Neural cell (in vitro differentiated cells): ENCODE results near the gene ZFY. TPM values are rescaled to one million over a fixed set of nuclear protein-coding genes. Genes with fewer than 3 reads are reported as not detected.

Experiments
- H2AFZ ChIP-seq: fragments of 200-600, 300-800 bp; sonication (generic), shearing (Covaris generic); 2 replicates; pipeline ENCODE4 v1.6.0; 2014; ENCODE audit warnings: low read depth, mild to moderate bottlenecking, antibody characterized with exemption, low read length, moderate library complexity
- H3F3A ChIP-seq: fragments of 200-600 bp; shearing (Covaris generic); 2 replicates; pipeline ENCODE4 v1.6.1; 2016; ENCODE audit warnings: mild to moderate bottlenecking, moderate library complexity, mixed read lengths, antibody characterized with exemption, low read length; ENCODE audit not compliant: insufficient read depth, poor library complexity, severe bottlenecking
- H3K27ac ChIP-seq: fragments of 200-600, 300-800 bp; sonication (generic), shearing (Covaris generic); 2 replicates; pipeline ENCODE4 v1.5.1; 2014; ENCODE audit warnings: mild to moderate bottlenecking, low read length, moderate library complexity
- H3K27me3 ChIP-seq: fragments of 300-800, 200-600 bp; sonication (generic), shearing (Covaris generic); 2 replicates; pipeline ENCODE4 v1.6.0; 2014; ENCODE audit warnings: mild to moderate bottlenecking, low read depth, low read length, moderate library complexity; ENCODE audit not compliant: insufficient read depth
- H3K36me3 ChIP-seq: fragments of 300-800, 200-600 bp; sonication (generic), shearing (Covaris generic); 2 replicates; pipeline ENCODE4 v1.5.1; 2014; ENCODE audit warnings: mild to moderate bottlenecking, antibody characterized with exemption, low read length, moderate library complexity; ENCODE audit not compliant: insufficient read depth
- H3K4me2 ChIP-seq: fragments of 300-800, 200-600 bp; sonication (generic), shearing (Covaris generic); 2 replicates; pipeline ENCODE4 v1.6.0; 2014; ENCODE audit warnings: mild to moderate bottlenecking, low read length
- H3K4me3 ChIP-seq: fragments of 300-800, 200-600 bp; sonication (generic), shearing (Covaris generic); 2 replicates; pipeline ENCODE4 v1.5.1; 2014; ENCODE audit warnings: mild to moderate bottlenecking, low read length, moderate library complexity
- H3K79me2 ChIP-seq: fragments of 200-600 bp; shearing (Covaris generic); replicated peaks from 2 replicates; pipeline ENCODE4 v1.6.0; 2014; ENCODE audit warnings: mild to moderate bottlenecking, low read length, moderate library complexity; ENCODE audit not compliant: insufficient read depth
- H3K9ac ChIP-seq: fragments of 300-800, 200-600 bp; sonication (generic), shearing (Covaris generic); 2 replicates; pipeline ENCODE4 v1.6.1; 2016; ENCODE audit warnings: mild to moderate bottlenecking, low read length, mixed read lengths
- H3K9me2 ChIP-seq: fragments of 200-600 bp; shearing (Covaris generic); 2 replicates; pipeline ENCODE4 v1.6.1; 2016; ENCODE audit warnings: mild to moderate bottlenecking, low read length, mixed read lengths; ENCODE audit not compliant: insufficient read depth
- H3K9me3 ChIP-seq: fragments of 200-600, 300-800 bp; sonication (generic), shearing (Covaris generic); 2 replicates; pipeline ENCODE4 v1.6.1; 2016; ENCODE audit warnings: mild to moderate bottlenecking, mixed run types, low read length, moderate library complexity, mixed read lengths
- H4K20me1 ChIP-seq: fragments of 200-600 bp; shearing (Covaris generic); 2 replicates; pipeline ENCODE4 v1.6.1; 2016; ENCODE audit warnings: mild to moderate bottlenecking, mixed run types; ENCODE audit not compliant: insufficient read depth
- EP300 ChIP-seq: fragments of 450-650 bp; conservative IDR thresholded peaks from 2 replicates; pipeline ENCODE4 v1.6.1; 2014; ENCODE audit warnings: antibody characterized with exemption, mild to moderate bottlenecking, moderate library complexity; ENCODE audit not compliant: poor library complexity, severe bottlenecking
- EZH2 ChIP-seq: fragments of 200-600, 300-800 bp; shearing (Covaris generic), sonication (generic); IDR thresholded peaks from 2 replicates; pipeline ENCODE4 v1.6.1; 2014; ENCODE audit warnings: antibody characterized with exemption, low read length, borderline replicate concordance, mild to moderate bottlenecking; ENCODE audit not compliant: insufficient read depth, poor library complexity, severe bottlenecking
- MXI1 ChIP-seq: fragments of 450-650 bp; conservative IDR thresholded peaks from 2 replicates; pipeline ENCODE4 v1.6.1; 2014; ENCODE audit warnings: antibody characterized with exemption, mild to moderate bottlenecking; ENCODE audit not compliant: poor library complexity, severe bottlenecking
- POLR2AphosphoS5 ChIP-seq: IDR thresholded peaks from 2 replicates; pipeline ENCODE4 v1.6.1; 2012
- RAD21 ChIP-seq: fragments of 450-650 bp; conservative IDR thresholded peaks from 2 replicates; pipeline ENCODE4 v1.6.1; 2014; ENCODE audit warnings: antibody characterized with exemption, mild to moderate bottlenecking, moderate library complexity
- SMC3 ChIP-seq: fragments of 450-650 bp; conservative IDR thresholded peaks from 2 replicates; pipeline ENCODE4 v1.6.1; 2014; ENCODE audit warnings: antibody characterized with exemption, mild to moderate bottlenecking, moderate library complexity; ENCODE audit not compliant: poor library complexity
- TAF1 ChIP-seq: IDR thresholded peaks from 2 replicates; pipeline ENCODE4 v1.6.1; 2012; ENCODE audit warnings: low read depth
- polyA plus RNA-seq: library from polyadenylated mRNA; depleted of rRNA; stranded (reverse); fragments of >200 nt; gene quantifications from 2 replicates; pipeline ENCODE4 v1.2.3, GENCODE V29; 2014
- TF ChIP-seq, protein P1 (sequence below): IDR thresholded peaks from 2 replicates; pipeline ENCODE4 v1.6.1; 2012; ENCODE audit warnings: borderline replicate concordance
- TF ChIP-seq, protein P2 (sequence below): fragments of 450-650 bp; IDR thresholded peaks from 2 replicates; pipeline ENCODE4 v1.5.1; 2014; ENCODE audit warnings: antibody characterized with exemption, mild to moderate bottlenecking, moderate library complexity; ENCODE audit not compliant: poor library complexity, severe bottlenecking

The ZFY gene
- polyA plus RNA-seq, 1 donor from 2014 or later: 15.5 TPM

DNA sequence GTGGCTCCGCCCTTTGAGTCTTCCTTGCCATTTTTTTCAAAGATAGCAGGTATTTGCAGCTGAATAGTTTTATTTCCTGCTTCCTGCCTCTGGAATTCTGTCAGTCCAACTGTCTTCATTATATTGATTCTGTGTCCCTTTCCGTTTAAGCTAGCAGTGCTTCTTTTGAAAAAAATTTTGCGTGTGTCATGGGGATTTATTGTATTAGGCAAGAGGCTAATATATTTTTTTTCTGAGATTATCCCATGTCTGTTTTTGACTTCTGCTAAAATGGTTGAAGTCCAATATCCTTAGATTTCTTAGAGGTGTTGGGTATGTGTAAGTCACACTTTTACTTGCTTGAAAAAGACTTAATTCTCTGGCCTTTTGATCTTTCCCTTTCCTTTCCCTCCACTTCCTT lies 20.4 kb downstream of the ZFY start:
- Histone ChIP-seq H3K27me3 (no peaks in the 10 kb centered on the region), H2AFZ (no peak overlapping the region), H4K20me1 (no peaks in the 10 kb centered on the region), H3K9ac (no peak overlapping the region), H3K36me3 (no peaks in the 10 kb centered on the region), H3K9me3 (no peaks in the 10 kb centered on the region), H3K79me2 (peaks cover 6% of the 10 kb centered on the region), H3K4me2 (no peak overlapping the region), H3K9me2 (no peaks in the 10 kb centered on the region), H3F3A (no peaks in the 10 kb centered on the region), H3K4me3 (no peak overlapping the region), H3K27ac (no peak overlapping the region)
- TF ChIP-seq TAF1: no peak
- no peak for TF ChIP-seq POLR2AphosphoS5
- TF ChIP-seq, protein P1, sequence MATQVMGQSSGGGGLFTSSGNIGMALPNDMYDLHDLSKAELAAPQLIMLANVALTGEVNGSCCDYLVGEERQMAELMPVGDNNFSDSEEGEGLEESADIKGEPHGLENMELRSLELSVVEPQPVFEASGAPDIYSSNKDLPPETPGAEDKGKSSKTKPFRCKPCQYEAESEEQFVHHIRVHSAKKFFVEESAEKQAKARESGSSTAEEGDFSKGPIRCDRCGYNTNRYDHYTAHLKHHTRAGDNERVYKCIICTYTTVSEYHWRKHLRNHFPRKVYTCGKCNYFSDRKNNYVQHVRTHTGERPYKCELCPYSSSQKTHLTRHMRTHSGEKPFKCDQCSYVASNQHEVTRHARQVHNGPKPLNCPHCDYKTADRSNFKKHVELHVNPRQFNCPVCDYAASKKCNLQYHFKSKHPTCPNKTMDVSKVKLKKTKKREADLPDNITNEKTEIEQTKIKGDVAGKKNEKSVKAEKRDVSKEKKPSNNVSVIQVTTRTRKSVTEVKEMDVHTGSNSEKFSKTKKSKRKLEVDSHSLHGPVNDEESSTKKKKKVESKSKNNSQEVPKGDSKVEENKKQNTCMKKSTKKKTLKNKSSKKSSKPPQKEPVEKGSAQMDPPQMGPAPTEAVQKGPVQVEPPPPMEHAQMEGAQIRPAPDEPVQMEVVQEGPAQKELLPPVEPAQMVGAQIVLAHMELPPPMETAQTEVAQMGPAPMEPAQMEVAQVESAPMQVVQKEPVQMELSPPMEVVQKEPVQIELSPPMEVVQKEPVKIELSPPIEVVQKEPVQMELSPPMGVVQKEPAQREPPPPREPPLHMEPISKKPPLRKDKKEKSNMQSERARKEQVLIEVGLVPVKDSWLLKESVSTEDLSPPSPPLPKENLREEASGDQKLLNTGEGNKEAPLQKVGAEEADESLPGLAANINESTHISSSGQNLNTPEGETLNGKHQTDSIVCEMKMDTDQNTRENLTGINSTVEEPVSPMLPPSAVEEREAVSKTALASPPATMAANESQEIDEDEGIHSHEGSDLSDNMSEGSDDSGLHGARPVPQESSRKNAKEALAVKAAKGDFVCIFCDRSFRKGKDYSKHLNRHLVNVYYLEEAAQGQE: no peak
- TF ChIP-seq SMC3: no peak
- TF ChIP-seq, protein P2, sequence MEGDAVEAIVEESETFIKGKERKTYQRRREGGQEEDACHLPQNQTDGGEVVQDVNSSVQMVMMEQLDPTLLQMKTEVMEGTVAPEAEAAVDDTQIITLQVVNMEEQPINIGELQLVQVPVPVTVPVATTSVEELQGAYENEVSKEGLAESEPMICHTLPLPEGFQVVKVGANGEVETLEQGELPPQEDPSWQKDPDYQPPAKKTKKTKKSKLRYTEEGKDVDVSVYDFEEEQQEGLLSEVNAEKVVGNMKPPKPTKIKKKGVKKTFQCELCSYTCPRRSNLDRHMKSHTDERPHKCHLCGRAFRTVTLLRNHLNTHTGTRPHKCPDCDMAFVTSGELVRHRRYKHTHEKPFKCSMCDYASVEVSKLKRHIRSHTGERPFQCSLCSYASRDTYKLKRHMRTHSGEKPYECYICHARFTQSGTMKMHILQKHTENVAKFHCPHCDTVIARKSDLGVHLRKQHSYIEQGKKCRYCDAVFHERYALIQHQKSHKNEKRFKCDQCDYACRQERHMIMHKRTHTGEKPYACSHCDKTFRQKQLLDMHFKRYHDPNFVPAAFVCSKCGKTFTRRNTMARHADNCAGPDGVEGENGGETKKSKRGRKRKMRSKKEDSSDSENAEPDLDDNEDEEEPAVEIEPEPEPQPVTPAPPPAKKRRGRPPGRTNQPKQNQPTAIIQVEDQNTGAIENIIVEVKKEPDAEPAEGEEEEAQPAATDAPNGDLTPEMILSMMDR: no peak
- TF ChIP-seq MXI1: no peak
- TF ChIP-seq RAD21: no peak
- TF ChIP-seq EZH2: no peak
- TF ChIP-seq EP300: no peak

DNA sequence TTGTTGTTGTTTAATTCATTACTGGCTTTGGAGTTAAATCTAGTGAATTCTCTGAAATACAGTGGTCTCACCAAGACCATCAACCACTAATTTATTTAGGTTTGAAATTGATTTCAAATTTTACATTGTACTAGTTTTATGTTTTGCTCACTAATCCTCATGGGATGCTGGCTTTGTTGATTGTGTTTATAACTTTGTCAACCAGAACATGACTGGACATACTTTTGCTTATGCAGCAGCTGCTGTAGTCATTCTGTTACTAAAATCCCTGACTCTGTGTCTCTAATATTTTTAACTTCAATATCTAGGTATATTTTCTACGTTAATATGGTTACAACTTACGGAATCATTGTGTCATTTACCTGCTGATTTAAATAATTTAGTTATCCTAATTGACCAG lies 26.9 kb downstream of the ZFY start:
- no peak overlapping the region for H3K27ac ChIP-seq
- H3K4me3 ChIP-seq: no peak overlapping the region
- H3K27me3 ChIP-seq: no peaks in the 10 kb centered on the region
- H3K36me3 ChIP-seq: no peaks in the 10 kb centered on the region
- TF ChIP-seq, protein P1: no peak
- TF ChIP-seq RAD21 (no peak), EZH2 (no peak), SMC3 (no peak)
- H2AFZ ChIP-seq: no peak overlapping the region
- no peaks in the 10 kb centered on the region for H3K9me2 ChIP-seq
- H3F3A ChIP-seq: no peaks in the 10 kb centered on the region
- H3K9ac ChIP-seq: no peak overlapping the region
- no peaks in the 10 kb centered on the region for H3K9me3 ChIP-seq
- H3K4me2 ChIP-seq: no peak overlapping the region
- H4K20me1 ChIP-seq: no peaks in the 10 kb centered on the region
- no peaks in the 10 kb centered on the region for H3K79me2 ChIP-seq
